Stomach (tissue), 9 donors: ENCODE results near the gene CHMP1A. TPM values are rescaled to one million over a fixed set of nuclear protein-coding genes. Genes with fewer than 3 reads are reported as not detected.
A peak's percentile ranks its signal among the peaks of the same experiment; 100 is the strongest.

Source experiments
- DNase-seq, 2 donors: peaks; one replicate each; pipeline versions ENCODE4 v3.0.0 to v3.0.0-alpha.2; 2013 to 2019
- H3K27ac ChIP-seq, 5 donors: fragments of 200-600 bp in 4 of 5; sonication (generic) in 4 of 5; one replicate each; pipeline ENCODE4 v1.5.1; 2013 to 2019; ENCODE audit warnings: mild to moderate bottlenecking in 1 of 5, moderate library complexity in 1 of 5
- H3K27me3 ChIP-seq, 3 donors: fragments of 200-600 bp; sonication (generic); one replicate each; pipeline ENCODE4 v1.5.1; 2017 to 2019; ENCODE audit warnings: mixed run types in 1 of 3
- H3K36me3 ChIP-seq, 4 donors: fragments of 200-600 bp; sonication (generic); 1 replicate in 3 of 4; 2 replicates in 1 of 4; pipeline ENCODE4 v1.5.1; 2016 to 2019
- H3K4me1 ChIP-seq, 4 donors: fragments of 200-600 bp; sonication (generic); one replicate each; pipeline ENCODE4 v1.5.1; 2016 to 2019
- H3K4me3 ChIP-seq, 4 donors: fragments of 200-600 bp; sonication (generic) in 3 of 4; one replicate each; pipeline ENCODE4 v1.5.1; 2016 to 2019; ENCODE audit warnings: mild to moderate bottlenecking in 1 of 4
- H3K9me3 ChIP-seq, 4 donors: fragments of 200-600 bp; sonication (generic); one replicate each; pipeline ENCODE4 v1.5.1; 2016 to 2019
- CTCF ChIP-seq, 7 experiments: fragments of 450-650 bp in 4 of 7; fragments of 200-600 bp in 3 of 7; sonication (generic) in 3 of 7; IDR thresholded peaks; one replicate each; pipeline ENCODE4 v1.5.1; 2016 to 2019; ENCODE audit warnings: antibody characterized with exemption in 7 of 7, control low read depth in 2 of 7, mild to moderate bottlenecking in 1 of 7
- EP300 ChIP-seq: sonication (generic); formaldehyde crosslinking; IDR thresholded peaks from one replicate; pipeline ENCODE4 v1.6.1; 2017; ENCODE audit warnings: antibody characterized with exemption
- POLR2A ChIP-seq, 4 donors: fragments of 450-650 bp; IDR thresholded peaks; one replicate each; pipeline ENCODE4 v1.6.1; 2016; ENCODE audit warnings: antibody characterized with exemption in 4 of 4, control low read depth in 2 of 4, mild to moderate bottlenecking in 1 of 4, moderate library complexity in 1 of 4
- POLR2AphosphoS5 ChIP-seq, 3 donors: sonication (generic); formaldehyde crosslinking; IDR thresholded peaks; one replicate each; pipeline ENCODE4 v1.6.1; 2016; ENCODE audit warnings: antibody characterized with exemption in 3 of 3
- WGBS, 5 donors: extraction: QIAGEN DNeasy Blood & Tissue Kit in 3 of 5; methylation state at CpG; one replicate each; pipeline versions ENCODE4 v1.1.5 to v1.1.7; 2013 to 2018; 5-methylcytosine and 5-hydroxymethylcytosine counted together
- intact Hi-C: fragments of 100-400 bp; cut with DNase I; formaldehyde crosslinking; loops from one replicate; pipeline ENCODE4 v1.15.1; 2023; ENCODE audit warnings: low total_unique reads
- polyA plus RNA-seq, 3 donors: library from polyadenylated mRNA; stranded (reverse); fragments of 200-250 nt; gene quantifications; one replicate each; pipeline ENCODE4 v1.2.3, GENCODE V29; 2013
- total RNA-seq, 5 donors: library from RNA; depleted of rRNA; stranded (reverse); fragments of >200 nt; gene quantifications; one replicate each; pipeline versions ENCODE4 v1.1.0 to v1.2.3, GENCODE V29; 2014 to 2016
- donor health status: healthy with polysubstance abuse.
- donor health status: Bipolar disorder and iron deficiency.
- donor health status: healthy.

Gene CHMP1A
- total and polyA plus RNA-seq, 8 donors: 20.1 to 146 (median 61.9) TPM

GRCh38 chr16:89687092-89687940, 29.8 kb upstream of the CHMP1A start:
- H3K4me1 ChIP-seq: peaks cover 12 to 33% (median 29%) of the 10 kb centered on the region in 4 donors
- peak overlapping the region; percentile 90 to 98 (median 94) for H3K27ac ChIP-seq
- H3K4me3 ChIP-seq: peak overlapping the region; percentile 68 to 95 (median 82)
- no peaks in the 10 kb centered on the region for H3K27me3 ChIP-seq
- intact Hi-C loops: no loop called here
- peaks cover 12 to 35% (median 33%) of the 10 kb centered on the region in 4 donors for H3K36me3 ChIP-seq
- TF ChIP-seq CTCF (IDR thresholded peaks at IDR 0.05) (no peak), POLR2AphosphoS5 (IDR thresholded peaks at IDR 0.05) (peak in 2 of 3 donors; percentile 36 to 46)
- DNase-seq: peak; percentile 79 to 91
- WGBS, 5 donors: 7 to 10% (median 8%) methylated on average over 35 to 42 of the region's 42 CpGs
- no peaks in the 10 kb centered on the region for H3K9me3 ChIP-seq

GRCh38 chr16:89686520-89687091, 29.1 kb upstream of the CHMP1A start, which contains the start of gene CDK10:
Gene CDK10, plus strand, starts transcription at chr16:89686689. Its CDS starts 22 bp downstream, at chr16:89686711.
- H3K27ac ChIP-seq: peak within 1 kb of the TSS; percentile 90 to 98 (median 94)

GRCh38 chr16:89685916-89686315, 28.4 kb upstream of the CHMP1A start:
- peaks cover 12 to 33% (median 29%) of the 10 kb centered on the region in 4 donors for H3K4me1 ChIP-seq
- no peak overlapping the region for H3K27ac ChIP-seq
- no peaks in the 10 kb centered on the region for H3K9me3 ChIP-seq
- H3K27me3 ChIP-seq: no peaks in the 10 kb centered on the region
- peak overlapping the region in 3 of 4 donors; percentile 68 to 92 (median 72) for H3K4me3 ChIP-seq
- intact Hi-C loops: no loop called here
- peaks cover 0 to 21% (median 19%) of the 10 kb centered on the region in 4 donors for H3K36me3 ChIP-seq
- 75 to 100% (median 97%) methylated on average over 1 of the region's 1 CpG for WGBS, 5 donors
- DNase-seq: no peak
- TF ChIP-seq CTCF (IDR thresholded peaks at IDR 0.05): no peak
- TF ChIP-seq EP300: no peak
- no peak for TF ChIP-seq POLR2AphosphoS5 (IDR thresholded peaks at IDR 0.05)
- no peak for TF ChIP-seq POLR2A (IDR thresholded peaks at IDR 0.05)

More at GRCh38 chr16:89686520-89687091, 29.1 kb upstream of the CHMP1A start, which contains the start of gene CDK10:
- TF ChIP-seq CTCF (IDR thresholded peaks at IDR 0.05): no peak
- peak in 1 of 4 donors; percentile 55 for TF ChIP-seq POLR2A (IDR thresholded peaks at IDR 0.05)
- TF ChIP-seq POLR2AphosphoS5 (IDR thresholded peaks at IDR 0.05): peak; percentile 60 to 96 (median 84)
- no peak for TF ChIP-seq EP300
- H3K9me3 ChIP-seq: no peaks in the 10 kb centered on the region
- peaks cover 5 to 28% (median 26%) of the 10 kb centered on the region in 4 donors for H3K36me3 ChIP-seq
- peak; percentile 95 to 97 for DNase-seq
- H3K4me3 ChIP-seq: peak within 1 kb of the TSS; percentile 68 to 95 (median 82)
- H3K4me1 ChIP-seq: peaks cover 12 to 33% (median 29%) of the 10 kb centered on the region in 4 donors
- intact Hi-C loops: no loop called here
- no peaks in the 10 kb centered on the region for H3K27me3 ChIP-seq
- WGBS, 5 donors: 0% methylated on average over 9 to 67 of the region's 67 CpGs

- H3K27ac ChIP-seq: no peak overlapping the region
- no peaks in the 10 kb centered on the region for H3K36me3 ChIP-seq
- no peaks in the 10 kb centered on the region for H3K27me3 ChIP-seq
- intact Hi-C loops: no loop called here
- H3K9me3 ChIP-seq: no peaks in the 10 kb centered on the region
- no peak overlapping the region for H3K4me3 ChIP-seq
- H3K4me1 ChIP-seq: no peaks in the 10 kb centered on the region
- no peak for DNase-seq
- no peak for TF ChIP-seq EP300
- WGBS, 5 donors: 96 to 98% (median 97%) methylated on average over 2 of the region's 2 CpGs
These were observed 20.8 kb upstream of the CHMP1A start for GRCh38 chr16:89678258-89678657.
